GM18505 (cell line): Measurements from ENCODE around the gene MARS1.
"Not testable (repeated sequence)": the region's sequence is repeated elsewhere in the genome, so short reads cannot be mapped to it uniquely, and the experiment has no call there.

Experiments
- ATAC-seq: cut with Tn5 transposase; IDR thresholded peaks from one replicate; pipeline ENCODE4 v1.9.1; 2021; ENCODE audit not compliant: unreplicated experiment
- POLR2A ChIP-seq: IDR thresholded peaks from 4 replicates; pipeline ENCODE4 v1.6.1; 2011; ENCODE audit warnings: borderline replicate concordance; ENCODE audit not compliant: insufficient read depth, insufficient read length; ENCODE audit errors: extremely low read depth

The MARS1 gene

GRCh38 chr12:57560516-57560915 is 72.6 kb downstream of the MARS1 start:
- TF ChIP-seq POLR2A: no peak
- ATAC-seq: no peak

GRCh38 chr12:57561117-57561516 is 73.2 kb downstream of the MARS1 start:
- ATAC-seq: not testable (repeated sequence)

DNA sequence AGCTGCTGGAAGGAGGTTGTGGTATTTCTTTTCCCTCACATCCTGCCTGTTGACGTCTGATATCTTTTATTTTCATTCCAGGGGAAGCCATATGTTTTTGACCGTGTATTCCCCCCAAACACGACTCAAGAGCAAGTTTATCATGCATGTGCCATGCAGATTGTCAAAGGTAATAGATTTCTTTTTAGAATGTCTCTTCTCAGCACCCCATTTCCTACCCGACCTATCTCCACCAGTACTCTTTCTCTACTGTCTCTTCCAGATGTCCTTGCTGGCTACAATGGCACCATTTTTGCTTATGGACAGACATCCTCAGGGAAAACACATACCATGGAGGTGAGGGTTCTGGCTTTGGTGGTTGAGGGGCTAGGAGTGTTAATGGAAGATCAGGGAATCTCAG is 75.5 kb downstream of the MARS1 start:
- TF ChIP-seq POLR2A: no peak
- ATAC-seq: no peak

DNA sequence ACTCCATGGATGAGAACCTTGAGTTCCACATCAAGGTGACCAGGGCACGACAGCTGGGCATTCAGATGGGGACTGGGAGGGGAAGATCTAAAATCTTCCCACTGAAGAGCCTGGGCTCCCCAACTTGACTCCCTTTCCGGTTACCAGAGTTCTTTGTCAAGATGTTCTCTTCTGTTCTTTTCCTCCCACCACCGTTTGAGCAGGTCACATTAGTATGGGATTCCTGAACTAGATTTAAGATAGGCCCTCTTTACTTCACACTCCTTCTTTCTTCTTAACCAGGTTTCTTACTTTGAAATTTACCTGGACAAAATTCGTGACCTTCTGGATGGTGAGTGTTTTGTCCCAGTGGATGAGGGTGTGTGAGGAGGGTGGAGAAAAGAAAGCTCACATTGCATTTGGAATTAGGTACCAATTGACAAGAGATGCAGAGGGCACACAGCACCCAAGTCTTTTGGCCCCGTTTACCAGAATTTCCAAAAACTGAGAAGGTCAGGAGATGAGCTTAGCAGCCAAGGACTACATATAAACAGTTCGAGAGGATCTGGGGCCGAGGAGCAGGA is 76.4 kb downstream of the MARS1 start:
- no peak for TF ChIP-seq POLR2A
- ATAC-seq: no peak
